GM18519 (cell line): ENCODE results near the gene BHMT2.

Experiments
- ATAC-seq: cut with Tn5 transposase; IDR thresholded peaks from one replicate; pipeline ENCODE4 v1.9.1; 2021; ENCODE audit warnings: mild to moderate bottlenecking, moderate library complexity; ENCODE audit not compliant: unreplicated experiment, low FRiP score

Gene BHMT2

GRCh38 chr5:79111960-79112702, 42.6 kb downstream of the BHMT2 start:
- ATAC-seq = no peak

- ATAC-seq = no peak
Measured at GRCh38 chr5:79112703-79113058, 43.1 kb downstream of the BHMT2 start.

GRCh38 chr5:79119486-79119885, 49.9 kb downstream of the BHMT2 start:
- no peak for ATAC-seq

- no peak for ATAC-seq
Measured at GRCh38 chr5:79120221-79120620, 50.7 kb downstream of the BHMT2 start.

- ATAC-seq = no peak
Measured at GRCh38 chr5:79122973-79123372, 53.4 kb downstream of the BHMT2 start.

- ATAC-seq = no peak
Measured at GRCh38 chr5:79124607-79125006, 55.0 kb downstream of the BHMT2 start.

- ATAC-seq = no peak
Measured at GRCh38 chr5:79130781-79131180, 61.2 kb downstream of the BHMT2 start.

GRCh38 chr5:79133121-79133656, 63.6 kb downstream of the BHMT2 start:
- no peak for ATAC-seq

GRCh38 chr5:79133657-79134451, 64.3 kb downstream of the BHMT2 start:
- no peak for ATAC-seq

GRCh38 chr5:79135790-79136553, 66.4 kb downstream of the BHMT2 start:
- ATAC-seq = no peak

GRCh38 chr5:79136618-79137017, 67.1 kb downstream of the BHMT2 start:
- ATAC-seq = no peak
